Neuronal stem cell (in vitro differentiated cells): ENCODE data around the gene CACTIN.

Experiments
- DNase-seq: peaks from one replicate; pipeline ENCODE4 v3.0.0-alpha.2; 2013; ENCODE audit warnings: low spot score
- H2AFZ ChIP-seq: one replicate; pipeline ENCODE4 v1.6.1; 2013; ENCODE audit warnings: mild to moderate bottlenecking, low read length, inconsistent platforms
- H2AK5ac ChIP-seq: 2 replicates; pipeline ENCODE4 v1.6.1; 2013; ENCODE audit warnings: low read depth, mild to moderate bottlenecking, inconsistent platforms, low read length, moderate library complexity, mixed read lengths
- H2BK120ac ChIP-seq: 2 replicates; pipeline ENCODE4 v1.6.1; 2013; ENCODE audit warnings: low read depth, mild to moderate bottlenecking, inconsistent platforms, low read length, moderate library complexity, mixed read lengths
- H2BK12ac ChIP-seq: one replicate; pipeline ENCODE4 v1.6.1; 2013; ENCODE audit warnings: low read length, inconsistent platforms
- H2BK15ac ChIP-seq: 2 replicates; pipeline ENCODE4 v1.6.1; 2013; ENCODE audit warnings: mild to moderate bottlenecking, low read length, inconsistent platforms, mixed read lengths
- H2BK5ac ChIP-seq: one replicate; pipeline ENCODE4 v1.6.1; 2013; ENCODE audit warnings: inconsistent platforms, mild to moderate bottlenecking, low read length, moderate library complexity
- H3K14ac ChIP-seq: one replicate; pipeline ENCODE4 v1.6.1; 2013; ENCODE audit warnings: low read length, inconsistent platforms
- H3K18ac ChIP-seq: 2 replicates; pipeline ENCODE4 v1.6.1; 2013; ENCODE audit warnings: low read length, inconsistent platforms
- H3K23ac ChIP-seq: 2 replicates; pipeline ENCODE4 v1.6.1; 2013; ENCODE audit warnings: low read depth, mild to moderate bottlenecking, mixed read lengths, low read length, inconsistent platforms; ENCODE audit not compliant: poor library complexity
- H3K27ac ChIP-seq: replicated peaks from 3 replicates; pipeline ENCODE4 v1.5.1; 2013; ENCODE audit warnings: low read length, inconsistent platforms
- H3K27me3 ChIP-seq, 3 experiments: 2 replicates each; pipeline ENCODE4 v1.6.1; 2013; ENCODE audit warnings: low read length in 3 of 3, mild to moderate bottlenecking in 2 of 3, inconsistent platforms in 1 of 3, low read depth in 1 of 3, mixed read lengths in 1 of 3, moderate library complexity in 1 of 3; ENCODE audit not compliant: control insufficient read depth in 3 of 3, insufficient read depth in 3 of 3
- H3K36me3 ChIP-seq, 2 donors: replicated peaks in 1 of 2; 2 replicates each; pipeline ENCODE4 v1.6.1; 2013; ENCODE audit warnings: low read length in 2 of 2; ENCODE audit not compliant: control insufficient read depth in 2 of 2, insufficient read depth in 2 of 2
- H3K4ac ChIP-seq: 2 replicates; pipeline ENCODE4 v1.6.1; 2013; ENCODE audit warnings: inconsistent platforms, mild to moderate bottlenecking, low read length, moderate library complexity
- H3K4me1 ChIP-seq, 2 donors: 1 replicate in 1 of 2; 2 replicates in 1 of 2; pipeline ENCODE4 v1.6.1; 2013; ENCODE audit warnings: low read length in 2 of 2, low read depth in 1 of 2; ENCODE audit not compliant: control insufficient read depth in 2 of 2, insufficient read depth in 1 of 2
- H3K4me2 ChIP-seq: one replicate; pipeline ENCODE4 v1.6.1; 2013; ENCODE audit warnings: mild to moderate bottlenecking, low read length, inconsistent platforms; ENCODE audit not compliant: insufficient read depth, poor library complexity, severe bottlenecking
- H3K4me3 ChIP-seq, 2 donors: 2 replicates each; pipeline ENCODE4 v1.5.1; 2013; ENCODE audit warnings: low read length in 2 of 2, mild to moderate bottlenecking in 2 of 2, inconsistent platforms in 1 of 2, moderate library complexity in 1 of 2
- H3K79me1 ChIP-seq: one replicate; pipeline ENCODE4 v1.6.1; 2013; ENCODE audit warnings: low read depth, mild to moderate bottlenecking, inconsistent platforms, low read length, moderate library complexity
- H3K9ac ChIP-seq: one replicate; pipeline ENCODE4 v1.6.1; 2013; ENCODE audit warnings: mild to moderate bottlenecking, low read depth, low read length, inconsistent platforms; ENCODE audit not compliant: poor library complexity
- H3K9me3 ChIP-seq, 2 donors: replicated peaks in 1 of 2; 2 replicates each; pipeline versions ENCODE3 to v1.6.1; 2013; ENCODE audit warnings: low read length in 2 of 2, mild to moderate bottlenecking in 2 of 2, inconsistent platforms in 1 of 2, low read depth in 1 of 2, mixed read lengths in 1 of 2, moderate library complexity in 1 of 2; ENCODE audit not compliant: control insufficient read depth in 2 of 2, insufficient read depth in 1 of 2
- H4K8ac ChIP-seq: one replicate; pipeline ENCODE4 v1.6.1; 2013; ENCODE audit warnings: low read depth, mild to moderate bottlenecking, inconsistent platforms, low read length, moderate library complexity
- H4K91ac ChIP-seq: one replicate; pipeline ENCODE4 v1.6.1; 2013; ENCODE audit warnings: low read length, low read depth, mild to moderate bottlenecking, inconsistent platforms; ENCODE audit not compliant: poor library complexity
- WGBS, 2 donors: extraction: QIAGEN DNeasy Blood & Tissue Kit; methylation state at CpG; one replicate each; pipeline ENCODE4 v1.1.7; 2013; ENCODE audit warnings: missing lambda C conversion rate in 2 of 2, mixed read lengths in 1 of 2; ENCODE audit not compliant: insufficient read length in 2 of 2, insufficient replicate concordance in 1 of 2; ENCODE audit errors: extremely low coverage in 2 of 2; 5-methylcytosine and 5-hydroxymethylcytosine counted together

The CACTIN gene

DNA sequence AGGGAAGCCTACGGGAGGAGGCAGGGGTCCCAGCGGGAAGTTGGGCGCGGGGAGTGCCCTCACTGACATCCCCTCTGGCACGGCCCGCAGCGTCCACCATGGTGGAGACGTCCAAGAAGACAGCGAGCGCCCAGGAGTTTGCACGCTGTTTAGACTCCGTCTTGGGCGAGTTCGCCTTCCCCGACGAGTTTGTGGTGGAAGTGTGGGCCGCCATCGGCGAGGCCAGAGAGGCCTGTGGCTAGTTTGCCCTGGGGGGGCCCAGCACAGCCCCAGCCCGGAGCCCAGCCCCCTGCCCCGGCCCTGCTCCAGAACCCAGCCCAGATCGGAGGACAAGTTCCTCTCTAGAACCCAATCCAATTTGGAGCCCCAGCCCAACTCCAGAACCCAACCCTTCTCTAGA lies 36.6 kb downstream of the CACTIN start:
- H3K36me3 ChIP-seq, result no peaks in the 10 kb centered on the region
- H2BK15ac ChIP-seq, result no peak overlapping the region
- no peaks in the 10 kb centered on the region for H3K4me1 ChIP-seq
- no peak overlapping the region for H3K9ac ChIP-seq
- H3K4me2 ChIP-seq, result no peak overlapping the region
- H2AFZ ChIP-seq, result no peak overlapping the region
- no peak overlapping the region for H3K27ac ChIP-seq
- no CpG with 5 or more reads among the region's 22 CpGs for WGBS, 2 donors
- no peak overlapping the region for H2BK120ac ChIP-seq
- peak overlapping the region; percentile 17 for H3K18ac ChIP-seq
- H3K14ac ChIP-seq, result peak overlapping the region; percentile 63
- no peak overlapping the region for H2BK5ac ChIP-seq
- no peak overlapping the region for H4K91ac ChIP-seq
- no peak overlapping the region for H3K23ac ChIP-seq
- peak overlapping the region; percentile 53 for H2AK5ac ChIP-seq
- H3K4me3 ChIP-seq, result peak overlapping the region in 1 of 2 donors; percentile 18
- H3K79me1 ChIP-seq, result no peaks in the 10 kb centered on the region
- no peak overlapping the region for H3K4ac ChIP-seq
- no peak overlapping the region for H2BK12ac ChIP-seq
- peaks cover 8 to 20% (median 16%) of the 10 kb centered on the region in 3 experiments for H3K27me3 ChIP-seq
- DNase-seq, result no peak
- no peaks in the 10 kb centered on the region for H3K9me3 ChIP-seq
- no peak overlapping the region for H4K8ac ChIP-seq

DNA sequence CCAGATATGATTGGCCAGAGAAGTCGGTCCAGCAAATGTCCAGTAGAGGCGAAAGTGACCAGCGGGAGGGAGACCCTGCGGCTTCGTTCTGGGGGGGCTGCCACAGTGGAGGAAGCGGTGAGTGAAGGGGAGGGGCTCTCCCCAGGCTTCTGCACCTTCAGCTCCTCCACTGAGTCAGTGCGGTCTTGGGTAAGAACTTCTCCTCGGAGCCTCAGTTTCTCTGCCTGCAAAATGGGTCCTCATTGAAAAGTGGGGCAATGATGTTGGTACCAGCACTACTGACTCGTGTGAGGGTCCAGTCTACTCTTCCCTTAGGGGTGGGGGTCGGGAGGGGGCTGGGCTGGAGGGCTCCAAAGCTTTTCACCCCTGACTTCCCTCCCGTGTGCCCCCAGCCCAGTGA lies 37.2 kb downstream of the CACTIN start:
- Histone ChIP-seq H3K9ac (no peak overlapping the region), H3K4me1 (no peaks in the 10 kb centered on the region), H3K9me3 (no peaks in the 10 kb centered on the region), H2BK15ac (no peak overlapping the region), H3K18ac (no peak overlapping the region), H2BK12ac (no peak overlapping the region), H3K79me1 (no peaks in the 10 kb centered on the region), H3K27ac (no peak overlapping the region), H3K4ac (no peak overlapping the region), H2BK120ac (no peak overlapping the region), H3K4me3 (no peak overlapping the region), H2AK5ac (no peak overlapping the region), H3K23ac (no peak overlapping the region), H2BK5ac (no peak overlapping the region), H3K27me3 (peaks cover 8 to 20% (median 20%) of the 10 kb centered on the region in 3 experiments), H3K36me3 (no peaks in the 10 kb centered on the region), H2AFZ (no peak overlapping the region), H4K8ac (no peak overlapping the region), H4K91ac (no peak overlapping the region), H3K14ac (no peak overlapping the region), H3K4me2 (no peak overlapping the region)
- no peak for DNase-seq
- WGBS, 2 donors, result no CpG with 5 or more reads among the region's 11 CpGs

DNA sequence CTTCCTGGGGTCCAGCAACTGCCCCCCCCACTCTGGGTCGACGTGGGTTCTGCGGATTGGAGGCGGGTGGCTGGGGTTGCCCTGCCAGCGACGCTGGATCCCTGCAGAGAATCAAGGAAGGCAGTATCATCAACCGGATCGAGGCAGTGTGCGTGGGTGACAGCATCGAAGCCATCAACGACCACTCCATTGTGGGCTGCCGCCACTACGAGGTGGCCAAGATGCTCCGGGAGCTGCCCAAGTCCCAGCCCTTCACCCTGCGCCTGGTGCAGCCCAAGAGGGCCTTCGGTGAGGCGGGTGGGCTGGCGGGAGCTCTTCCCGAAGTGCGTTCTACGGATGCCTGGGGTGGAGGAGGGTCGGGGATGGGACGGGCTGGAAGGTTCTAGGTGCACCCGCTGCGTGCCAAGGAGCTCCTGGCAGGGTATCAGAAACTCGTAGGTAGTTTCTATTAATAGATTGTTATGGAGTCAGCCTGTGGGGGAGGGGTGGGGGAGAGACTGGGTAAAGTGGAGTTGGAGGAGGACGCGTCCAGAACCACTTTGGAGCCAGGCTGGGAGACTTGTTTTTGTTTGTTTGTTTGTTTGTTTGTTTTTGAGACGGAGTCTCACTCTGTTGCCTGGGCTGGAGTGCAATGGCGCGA lies 39.8 kb downstream of the CACTIN start:
- Histone ChIP-seq H3K14ac (peak overlapping the region; percentile 56), H3K9ac (no peak overlapping the region), H2AFZ (no peak overlapping the region), H3K4ac (no peak overlapping the region), H3K18ac (peak overlapping the region; percentile 38), H3K79me1 (no peaks in the 10 kb centered on the region), H3K4me2 (no peak overlapping the region), H3K9me3 (no peaks in the 10 kb centered on the region), H3K27ac (no peak overlapping the region), H4K91ac (no peak overlapping the region), H3K27me3 (peaks cover 8 to 24% (median 23%) of the 10 kb centered on the region in 3 experiments), H4K8ac (peak overlapping the region; percentile 65), H2BK15ac (peak overlapping the region; percentile 58), H2BK5ac (no peak overlapping the region), H3K4me1 (no peaks in the 10 kb centered on the region), H2AK5ac (peak overlapping the region; percentile 75), H3K23ac (peak overlapping the region; percentile 20), H3K4me3 (no peak overlapping the region), H2BK120ac (no peak overlapping the region), H3K36me3 (no peaks in the 10 kb centered on the region), H2BK12ac (peak overlapping the region; percentile 41)
- no peak for DNase-seq
- no CpG with 5 or more reads among the region's 31 CpGs for WGBS, 2 donors

DNA sequence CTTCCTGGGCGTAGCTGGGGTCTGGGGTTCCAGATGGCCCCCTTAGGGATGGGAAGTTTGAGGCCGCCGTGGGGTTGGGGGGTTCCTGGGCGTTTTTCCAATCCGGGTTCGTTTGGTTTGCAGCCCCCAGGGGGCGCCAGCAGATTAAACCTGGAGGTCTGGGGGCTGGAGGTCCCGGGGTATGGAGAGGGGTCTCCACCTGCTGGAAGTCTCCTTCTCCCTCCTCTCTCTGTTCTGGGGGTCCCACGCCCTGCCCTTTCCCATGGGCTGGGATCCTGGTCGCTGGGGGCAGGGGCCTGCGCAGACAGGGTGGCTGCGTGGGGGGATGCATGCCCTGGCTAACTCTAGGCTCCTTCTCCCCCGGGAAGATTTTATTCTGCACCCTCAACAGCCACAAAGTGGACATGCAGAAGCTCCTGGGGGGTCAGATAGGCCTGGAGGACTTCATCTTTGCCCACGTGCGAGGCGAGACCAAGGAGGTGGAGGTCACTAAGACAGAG lies 40.4 kb downstream of the CACTIN start:
- peak overlapping the region; percentile 56 for H3K14ac ChIP-seq

More for the DNA sequence above, 40.4 kb downstream of the CACTIN start:
- Histone ChIP-seq H2BK5ac (peak overlapping the region; percentile 39), H3K4ac (no peak overlapping the region), H3K79me1 (no peaks in the 10 kb centered on the region), H3K23ac (peak overlapping the region; percentile 73), H2AK5ac (peak overlapping the region; percentile 75), H3K4me3 (no peak overlapping the region), H3K27me3 (peaks cover 8 to 24% (median 23%) of the 10 kb centered on the region in 3 experiments), H3K4me1 (no peaks in the 10 kb centered on the region), H4K91ac (no peak overlapping the region), H3K9me3 (no peaks in the 10 kb centered on the region), H2BK120ac (no peak overlapping the region), H2AFZ (peak overlapping the region; percentile 73), H3K4me2 (peak overlapping the region; percentile 54), H4K8ac (no peak overlapping the region), H3K36me3 (no peaks in the 10 kb centered on the region), H2BK15ac (peak overlapping the region; percentile 67), H3K9ac (no peak overlapping the region), H3K18ac (no peak overlapping the region), H2BK12ac (no peak overlapping the region), H3K27ac (no peak overlapping the region)
- DNase-seq, result no peak
- WGBS, 2 donors, result no CpG with 5 or more reads among the region's 16 CpGs
